SK-N-DZ (cell line): ENCODE measurements around the gene SLC12A8.
A peak's percentile ranks its signal among the peaks of the same experiment; 100 is the strongest.

ENCODE experiments used
- DNase-seq: peaks from one replicate; pipeline ENCODE4 v3.0.0-alpha.2; 2015; ENCODE audit warnings: low spot score

SLC12A8 gene

GRCh38 chr3:125154800-125155269, 57.7 kb downstream of the SLC12A8 start:
- no peak for DNase-seq

DNA sequence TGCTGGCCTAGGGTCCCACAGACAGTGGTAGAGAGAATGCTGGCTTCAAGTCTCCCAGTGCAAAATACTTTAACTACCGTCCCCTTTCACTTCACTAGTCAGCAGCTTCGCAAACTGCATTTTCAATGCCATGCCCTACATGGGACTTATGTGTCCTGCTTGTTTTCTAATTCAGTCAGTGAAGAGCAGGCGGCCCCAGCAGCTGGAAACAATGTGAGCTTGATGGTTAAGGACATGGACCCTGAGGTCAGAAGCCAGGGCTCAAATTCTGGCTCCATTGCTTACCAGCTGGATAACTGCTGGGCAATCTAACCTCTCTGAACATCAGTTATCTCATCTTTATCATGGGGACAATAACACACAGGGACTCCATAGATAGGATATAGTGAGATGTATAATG, 58.4 kb downstream of the SLC12A8 start:
- no peak for DNase-seq

- no peak for DNase-seq
These were observed 59.6 kb downstream of the SLC12A8 start for GRCh38 chr3:125152951-125153350.

DNA sequence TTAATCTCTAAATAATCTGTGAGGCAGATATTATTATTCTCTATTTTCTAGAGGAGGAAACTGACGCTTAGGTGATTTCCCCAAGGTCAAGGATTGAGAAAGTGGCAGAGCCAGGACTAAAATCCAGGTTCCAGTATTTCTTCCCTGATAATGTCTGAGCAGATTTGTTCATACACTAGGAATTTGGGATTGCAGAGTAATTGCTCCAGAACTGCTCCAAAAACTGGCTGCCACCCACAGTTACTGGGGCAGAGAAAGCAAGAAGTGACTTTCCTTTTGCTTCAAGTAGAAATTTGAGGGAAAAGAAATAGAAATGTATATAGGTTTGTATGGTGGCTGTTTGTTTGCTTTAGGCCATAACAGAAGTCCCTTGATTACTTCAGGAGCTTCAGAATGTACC, 60.6 kb downstream of the SLC12A8 start:
- no peak for DNase-seq

DNA sequence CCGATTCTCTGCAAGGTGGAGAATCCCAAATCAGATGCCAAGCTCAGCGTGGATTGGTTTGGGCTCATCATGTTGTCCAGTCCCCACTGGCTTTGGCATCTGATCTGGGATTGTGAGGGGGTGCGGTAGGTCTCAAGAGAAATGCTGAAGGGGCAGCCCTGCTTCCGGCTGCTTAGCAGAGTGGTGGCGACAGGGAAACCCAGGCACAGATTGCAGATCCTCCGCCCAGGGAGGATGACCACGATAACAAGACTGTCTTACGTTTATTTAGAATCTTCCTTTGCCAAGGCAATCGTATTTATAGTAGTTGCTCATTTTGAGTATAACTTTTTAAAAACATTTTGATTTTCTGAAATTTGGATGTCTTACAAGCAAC, 61.1 kb downstream of the SLC12A8 start:
- DNase-seq: no peak

- peak; percentile 35 for DNase-seq
These were observed 61.8 kb downstream of the SLC12A8 start for GRCh38 chr3:125150525-125151441.

- DNase-seq: no peak
These were observed 63.1 kb downstream of the SLC12A8 start for GRCh38 chr3:125149462-125149861.

DNA sequence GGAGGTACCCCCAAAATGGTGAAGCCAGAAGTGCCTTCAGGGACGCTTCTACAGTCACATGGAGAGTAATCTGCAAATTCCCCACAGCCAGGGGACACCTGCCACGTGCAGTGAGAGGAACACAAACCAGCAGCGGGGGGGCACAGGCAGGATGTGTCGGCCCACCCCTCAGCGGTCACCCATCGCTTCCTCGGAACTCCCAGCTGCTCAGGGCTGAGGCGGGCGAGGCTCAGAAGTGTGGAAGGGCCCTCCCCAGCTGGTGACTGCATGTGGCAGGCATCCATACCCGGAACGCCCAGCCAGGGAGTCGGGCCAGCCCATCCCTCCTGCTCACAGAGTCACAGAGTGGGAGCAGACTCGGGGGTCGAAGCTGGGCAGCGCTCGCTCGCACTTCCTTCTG, 63.7 kb downstream of the SLC12A8 start:
- DNase-seq: no peak

- no peak for DNase-seq
These were observed 64.3 kb downstream of the SLC12A8 start for GRCh38 chr3:125148016-125148812.

- no peak for DNase-seq
These were observed 65.1 kb downstream of the SLC12A8 start for GRCh38 chr3:125147491-125147820.

DNA sequence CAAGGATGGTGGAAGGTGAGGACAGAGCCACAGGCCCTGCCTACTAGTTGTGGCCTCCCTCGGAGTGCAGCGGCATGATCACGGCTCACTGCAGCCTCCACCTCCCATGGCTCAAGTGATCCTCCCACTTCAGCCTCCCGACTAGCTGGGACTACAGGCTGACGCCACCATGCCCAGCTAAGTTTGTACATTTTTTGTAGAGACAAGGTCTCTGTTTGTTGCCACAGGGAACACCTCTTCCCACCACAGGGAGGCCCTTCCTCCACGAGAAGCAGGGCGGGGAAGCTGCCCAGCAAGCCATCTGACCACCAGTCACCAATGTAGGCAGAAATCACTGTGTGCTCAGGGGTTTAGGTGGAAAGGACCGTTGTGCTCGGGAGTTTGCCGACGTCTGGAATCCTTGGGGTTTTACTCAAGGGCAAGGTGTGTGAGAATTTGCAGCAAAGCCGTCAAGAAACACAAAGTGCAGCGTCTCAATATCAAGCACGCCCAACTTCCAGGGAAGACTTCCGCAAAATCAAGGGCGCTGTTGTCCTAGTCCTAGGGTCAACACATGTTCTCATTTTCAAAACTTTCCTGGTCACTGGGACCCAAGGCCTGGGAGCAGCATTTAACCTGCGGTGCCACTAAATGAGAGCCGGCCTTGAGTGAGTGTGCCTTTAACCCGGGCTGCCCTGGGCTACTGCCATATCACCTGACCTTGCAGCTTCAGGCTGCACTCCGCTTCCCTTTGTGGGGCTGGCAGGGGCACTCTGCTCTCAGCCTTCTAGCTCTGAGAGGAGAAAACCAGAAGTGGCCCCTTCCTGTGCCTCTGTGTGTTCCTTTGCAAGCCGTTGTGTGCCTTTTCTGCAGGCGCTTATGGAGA, 65.7 kb downstream of the SLC12A8 start:
- no peak for DNase-seq

GRCh38 chr3:125145751-125146475, 66.6 kb downstream of the SLC12A8 start:
- no peak for DNase-seq

DNA sequence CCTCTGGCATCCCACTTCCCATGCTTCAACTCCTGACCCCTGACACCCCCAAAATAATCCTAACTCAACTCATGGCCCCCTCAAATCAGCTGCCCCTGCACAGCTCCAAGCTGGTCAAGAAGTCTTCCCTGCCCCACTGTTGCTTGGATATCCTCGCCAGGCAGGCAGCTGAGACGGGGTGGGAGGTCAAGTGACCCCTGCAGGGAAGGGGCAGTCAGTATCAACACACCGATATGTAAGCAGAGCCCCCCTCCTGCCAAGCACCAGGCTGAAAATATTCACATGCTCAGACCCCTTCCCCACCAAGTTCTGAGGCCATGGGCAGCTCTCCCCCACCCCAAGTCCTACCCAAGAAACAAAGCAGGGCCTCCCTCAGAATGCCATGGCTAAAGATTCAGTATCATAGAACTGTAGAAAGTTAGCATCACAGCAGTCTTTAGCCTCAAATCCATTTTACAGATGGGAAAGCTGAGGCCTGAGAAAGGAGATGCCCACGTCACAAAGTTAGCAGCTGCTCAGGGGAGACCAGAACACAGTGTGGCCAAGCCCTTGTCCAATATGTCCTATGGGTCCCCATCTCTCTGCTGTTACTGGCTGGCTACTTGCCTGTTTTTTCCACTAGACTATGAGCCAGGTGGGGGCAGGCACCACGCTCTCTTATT, 67.8 kb downstream of the SLC12A8 start:
- no peak for DNase-seq

GRCh38 chr3:125143982-125144652, 68.4 kb downstream of the SLC12A8 start:
- peak; percentile 54 for DNase-seq

DNA sequence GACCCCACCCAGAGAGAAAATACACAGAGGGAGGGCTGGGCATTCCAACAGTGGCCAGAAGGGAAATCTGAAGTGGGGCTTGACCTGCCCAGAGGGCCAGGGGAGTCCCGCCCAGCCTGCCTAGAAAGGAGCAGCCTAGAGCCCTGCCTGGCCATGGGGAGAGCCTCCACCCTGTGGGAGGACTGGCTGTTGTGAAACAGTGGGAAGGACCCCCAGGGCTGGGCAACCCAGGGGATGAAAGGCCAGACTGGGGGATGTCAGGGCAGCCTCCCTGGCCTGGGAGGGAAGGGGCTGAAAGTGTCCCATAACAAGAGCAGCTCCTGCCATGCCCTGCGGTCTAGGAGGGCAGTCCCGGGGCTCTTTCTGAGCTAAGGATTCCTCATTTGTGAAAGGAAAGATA, 69.0 kb downstream of the SLC12A8 start:
- no peak for DNase-seq

DNA sequence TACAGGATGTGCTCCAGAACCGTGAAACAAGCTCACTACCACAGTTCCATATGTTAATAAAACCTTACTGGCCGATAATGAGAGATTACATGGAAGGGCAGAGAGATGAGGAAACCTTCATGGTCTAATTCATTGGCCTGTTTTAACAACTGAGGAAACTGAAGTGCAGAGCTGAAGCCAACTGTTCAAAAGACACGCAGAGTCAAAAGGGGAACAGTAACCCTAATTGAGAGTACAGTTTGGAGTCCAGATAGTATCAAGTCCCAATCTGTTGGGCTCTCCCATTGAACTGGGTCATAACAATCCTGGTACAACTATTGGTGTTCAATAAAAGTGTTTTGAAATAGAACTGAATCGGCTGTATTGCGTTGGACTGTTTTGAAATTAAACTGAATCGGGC, 69.6 kb downstream of the SLC12A8 start:
- no peak for DNase-seq

GRCh38 chr3:125142420-125142778, 70.1 kb downstream of the SLC12A8 start:
- DNase-seq: no peak

DNA sequence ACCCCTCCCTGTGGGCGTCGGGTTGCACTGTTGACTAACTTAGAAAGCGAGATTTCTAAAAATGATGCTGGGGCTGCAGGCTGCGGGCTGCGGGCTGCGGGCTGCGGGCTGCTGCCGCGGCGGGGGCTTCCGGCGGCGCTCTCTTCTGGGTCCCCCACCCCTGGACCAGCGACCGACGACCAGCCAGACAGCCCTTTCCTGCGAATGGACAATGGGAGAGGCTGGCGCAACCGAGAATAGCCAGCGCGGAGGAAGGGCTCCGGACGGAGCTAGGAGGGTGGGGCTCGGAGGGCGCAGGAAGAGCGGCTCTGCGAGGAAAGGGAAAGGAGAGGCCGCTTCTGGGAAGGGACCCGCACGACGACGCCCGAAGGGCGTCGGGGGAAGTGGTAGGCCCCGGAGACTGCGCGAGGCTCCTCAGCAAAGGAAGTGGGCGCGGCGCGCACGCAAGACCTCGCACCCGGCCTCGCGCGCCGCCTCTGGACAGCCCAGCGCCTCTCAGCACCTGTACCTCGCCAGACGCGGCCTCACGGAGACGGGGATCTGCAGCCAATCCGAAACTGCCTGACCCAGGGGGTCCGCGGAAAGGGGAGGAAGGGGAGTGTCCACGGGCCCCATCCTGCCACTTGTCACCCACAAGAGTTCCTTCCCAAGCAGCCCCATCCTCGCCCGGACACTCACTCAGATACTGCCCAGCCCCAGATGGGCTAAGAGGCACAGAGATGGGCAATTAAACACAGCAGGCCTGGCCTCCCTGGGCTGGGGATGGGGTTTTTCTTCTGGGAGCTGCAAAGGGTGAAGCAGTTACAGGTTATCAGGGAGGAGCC, 70.7 kb downstream of the SLC12A8 start:
- DNase-seq: no peak
